Fibroblast of skin of right quadriceps (primary cell): ENCODE data around the gene PTGES3.
A peak's percentile ranks its signal among the peaks of the same experiment; 100 is the strongest.
"Not testable (repeated sequence)": the region's sequence is repeated elsewhere in the genome, so short reads cannot be mapped to it uniquely, and the experiment has no call there.

Experiments
- DNase-seq: peaks from one replicate; pipeline ENCODE4 v3.0.0-alpha.2; 2013

Gene PTGES3

GRCh38 chr12:56688129-56688845 is at the start of gene PTGES3:
Gene PTGES3 (minus strand): TSS chr12:56688284. CDS start chr12:56687999, 285 bp downstream.
- DNase-seq: peak; percentile 98

GRCh38 chr12:56728139-56728861 is 40.2 kb upstream of the PTGES3 start:
- DNase-seq: no peak

- not testable (repeated sequence) for DNase-seq
Observed at GRCh38 chr12:56726196-56726675, 38.2 kb upstream of the PTGES3 start.

- no peak for DNase-seq
Observed at GRCh38 chr12:56725723-56726102, 37.6 kb upstream of the PTGES3 start.

- DNase-seq: peak; percentile 98
Observed at GRCh38 chr12:56724972-56725722, 37.1 kb upstream of the PTGES3 start, which contains the start of gene NACA. Gene NACA (minus strand): TSS chr12:56725299. CDS start chr12:56724521, 778 bp downstream.

- DNase-seq: no peak
Observed at GRCh38 chr12:56724701-56724971, 36.6 kb upstream of the PTGES3 start.

GRCh38 chr12:56723889-56724700 is 36.0 kb upstream of the PTGES3 start:
- DNase-seq: peak; percentile 70

GRCh38 chr12:56723352-56723751 is 35.3 kb upstream of the PTGES3 start:
- no peak for DNase-seq

- DNase-seq: no peak
Observed at GRCh38 chr12:56722832-56723231, 34.7 kb upstream of the PTGES3 start.

- DNase-seq: no peak
Observed at GRCh38 chr12:56721721-56722120, 33.6 kb upstream of the PTGES3 start.

GRCh38 chr12:56721216-56721615 is 33.1 kb upstream of the PTGES3 start:
- no peak for DNase-seq

GRCh38 chr12:56720731-56721151 is 32.7 kb upstream of the PTGES3 start:
- no peak for DNase-seq

- no peak for DNase-seq
Observed at GRCh38 chr12:56719056-56719455, 31.0 kb upstream of the PTGES3 start.

GRCh38 chr12:56718636-56719035 is 30.6 kb upstream of the PTGES3 start:
- DNase-seq: no peak

- DNase-seq: no peak
Observed at GRCh38 chr12:56718149-56718548, 30.1 kb upstream of the PTGES3 start.

GRCh38 chr12:56716933-56717880 is 29.1 kb upstream of the PTGES3 start:
- DNase-seq: no peak

GRCh38 chr12:56716458-56716857 is 28.4 kb upstream of the PTGES3 start:
- DNase-seq: no peak

- DNase-seq: no peak
Observed at GRCh38 chr12:56715798-56716197, 27.7 kb upstream of the PTGES3 start.

- DNase-seq: no peak
Observed at GRCh38 chr12:56714431-56714929, 26.4 kb upstream of the PTGES3 start.

- no peak for DNase-seq
Observed at GRCh38 chr12:56713345-56713744, 25.3 kb upstream of the PTGES3 start.

GRCh38 chr12:56709759-56710376 is 21.8 kb upstream of the PTGES3 start:
- no peak for DNase-seq
